Neural cell (in vitro differentiated cells): ENCODE measurements around the gene SWAP70. TPM values are rescaled to one million over a fixed set of nuclear protein-coding genes. Genes with fewer than 3 reads are reported as not detected.

Experiments used
- H2AFZ ChIP-seq: fragments of 200-600, 300-800 bp; sonication (generic), shearing (Covaris generic); 2 replicates; pipeline ENCODE4 v1.6.0; 2014; ENCODE audit warnings: low read depth, mild to moderate bottlenecking, antibody characterized with exemption, low read length, moderate library complexity
- H3F3A ChIP-seq: fragments of 200-600 bp; shearing (Covaris generic); 2 replicates; pipeline ENCODE4 v1.6.1; 2016; ENCODE audit warnings: mild to moderate bottlenecking, moderate library complexity, mixed read lengths, antibody characterized with exemption, low read length; ENCODE audit not compliant: insufficient read depth, poor library complexity, severe bottlenecking
- H3K27ac ChIP-seq: fragments of 200-600, 300-800 bp; sonication (generic), shearing (Covaris generic); 2 replicates; pipeline ENCODE4 v1.5.1; 2014; ENCODE audit warnings: mild to moderate bottlenecking, low read length, moderate library complexity
- H3K27me3 ChIP-seq: fragments of 300-800, 200-600 bp; sonication (generic), shearing (Covaris generic); 2 replicates; pipeline ENCODE4 v1.6.0; 2014; ENCODE audit warnings: mild to moderate bottlenecking, low read depth, low read length, moderate library complexity; ENCODE audit not compliant: insufficient read depth
- H3K36me3 ChIP-seq: fragments of 300-800, 200-600 bp; sonication (generic), shearing (Covaris generic); 2 replicates; pipeline ENCODE4 v1.5.1; 2014; ENCODE audit warnings: mild to moderate bottlenecking, antibody characterized with exemption, low read length, moderate library complexity; ENCODE audit not compliant: insufficient read depth
- H3K4me2 ChIP-seq: fragments of 300-800, 200-600 bp; sonication (generic), shearing (Covaris generic); 2 replicates; pipeline ENCODE4 v1.6.0; 2014; ENCODE audit warnings: mild to moderate bottlenecking, low read length
- H3K4me3 ChIP-seq: fragments of 300-800, 200-600 bp; sonication (generic), shearing (Covaris generic); 2 replicates; pipeline ENCODE4 v1.5.1; 2014; ENCODE audit warnings: mild to moderate bottlenecking, low read length, moderate library complexity
- H3K79me2 ChIP-seq: fragments of 200-600 bp; shearing (Covaris generic); replicated peaks from 2 replicates; pipeline ENCODE4 v1.6.0; 2014; ENCODE audit warnings: mild to moderate bottlenecking, low read length, moderate library complexity; ENCODE audit not compliant: insufficient read depth
- H3K9ac ChIP-seq: fragments of 300-800, 200-600 bp; sonication (generic), shearing (Covaris generic); 2 replicates; pipeline ENCODE4 v1.6.1; 2016; ENCODE audit warnings: mild to moderate bottlenecking, low read length, mixed read lengths
- H3K9me2 ChIP-seq: fragments of 200-600 bp; shearing (Covaris generic); 2 replicates; pipeline ENCODE4 v1.6.1; 2016; ENCODE audit warnings: mild to moderate bottlenecking, low read length, mixed read lengths; ENCODE audit not compliant: insufficient read depth
- H3K9me3 ChIP-seq: fragments of 200-600, 300-800 bp; sonication (generic), shearing (Covaris generic); 2 replicates; pipeline ENCODE4 v1.6.1; 2016; ENCODE audit warnings: mild to moderate bottlenecking, mixed run types, low read length, moderate library complexity, mixed read lengths
- H4K20me1 ChIP-seq: fragments of 200-600 bp; shearing (Covaris generic); 2 replicates; pipeline ENCODE4 v1.6.1; 2016; ENCODE audit warnings: mild to moderate bottlenecking, mixed run types; ENCODE audit not compliant: insufficient read depth
- EP300 ChIP-seq: fragments of 450-650 bp; conservative IDR thresholded peaks from 2 replicates; pipeline ENCODE4 v1.6.1; 2014; ENCODE audit warnings: antibody characterized with exemption, mild to moderate bottlenecking, moderate library complexity; ENCODE audit not compliant: poor library complexity, severe bottlenecking
- EZH2 ChIP-seq: fragments of 200-600, 300-800 bp; shearing (Covaris generic), sonication (generic); IDR thresholded peaks from 2 replicates; pipeline ENCODE4 v1.6.1; 2014; ENCODE audit warnings: antibody characterized with exemption, low read length, borderline replicate concordance, mild to moderate bottlenecking; ENCODE audit not compliant: insufficient read depth, poor library complexity, severe bottlenecking
- MXI1 ChIP-seq: fragments of 450-650 bp; conservative IDR thresholded peaks from 2 replicates; pipeline ENCODE4 v1.6.1; 2014; ENCODE audit warnings: antibody characterized with exemption, mild to moderate bottlenecking; ENCODE audit not compliant: poor library complexity, severe bottlenecking
- POLR2AphosphoS5 ChIP-seq: IDR thresholded peaks from 2 replicates; pipeline ENCODE4 v1.6.1; 2012
- RAD21 ChIP-seq: fragments of 450-650 bp; conservative IDR thresholded peaks from 2 replicates; pipeline ENCODE4 v1.6.1; 2014; ENCODE audit warnings: antibody characterized with exemption, mild to moderate bottlenecking, moderate library complexity
- SMC3 ChIP-seq: fragments of 450-650 bp; conservative IDR thresholded peaks from 2 replicates; pipeline ENCODE4 v1.6.1; 2014; ENCODE audit warnings: antibody characterized with exemption, mild to moderate bottlenecking, moderate library complexity; ENCODE audit not compliant: poor library complexity
- TAF1 ChIP-seq: IDR thresholded peaks from 2 replicates; pipeline ENCODE4 v1.6.1; 2012; ENCODE audit warnings: low read depth
- polyA plus RNA-seq: library from polyadenylated mRNA; depleted of rRNA; stranded (reverse); fragments of >200 nt; gene quantifications from 2 replicates; pipeline ENCODE4 v1.2.3, GENCODE V29; 2014
- TF ChIP-seq, protein P1 (sequence below): fragments of 450-650 bp; IDR thresholded peaks from 2 replicates; pipeline ENCODE4 v1.5.1; 2014; ENCODE audit warnings: antibody characterized with exemption, mild to moderate bottlenecking, moderate library complexity; ENCODE audit not compliant: poor library complexity, severe bottlenecking
- TF ChIP-seq, protein P2 (sequence below): IDR thresholded peaks from 2 replicates; pipeline ENCODE4 v1.6.1; 2012; ENCODE audit warnings: borderline replicate concordance

Gene SWAP70
- polyA plus RNA-seq, 1 donor from 2014 or later: 1.4 TPM

DNA sequence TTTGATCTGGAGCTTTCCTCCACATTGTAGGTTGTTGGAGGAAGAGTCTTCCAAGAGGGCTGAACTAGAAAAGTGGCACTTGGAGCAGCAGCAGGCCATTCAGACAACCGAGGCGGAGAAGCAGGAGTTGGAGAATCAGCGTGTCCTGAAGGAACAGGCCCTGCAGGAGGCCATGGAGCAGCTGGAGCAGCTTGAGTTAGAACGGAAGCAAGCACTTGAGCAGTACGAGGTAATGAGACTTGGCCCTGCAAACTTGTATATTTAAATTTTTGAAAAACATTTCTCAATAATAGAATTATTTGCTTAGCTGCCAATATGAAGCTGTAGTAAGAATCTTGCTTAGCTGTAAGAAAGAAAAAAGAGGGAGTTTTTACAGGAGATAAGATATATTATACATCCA, 84.0 kb downstream of the SWAP70 start:
- no peak overlapping the region for H3K9ac ChIP-seq
- no peaks in the 10 kb centered on the region for H3K36me3 ChIP-seq
- no peak overlapping the region for H3K4me3 ChIP-seq
- H3K27me3 ChIP-seq: no peaks in the 10 kb centered on the region
- no peak overlapping the region for H3K27ac ChIP-seq
- H3K9me3 ChIP-seq: no peaks in the 10 kb centered on the region
- H3K4me2 ChIP-seq: no peak overlapping the region
- H3F3A ChIP-seq: no peaks in the 10 kb centered on the region
- no peaks in the 10 kb centered on the region for H4K20me1 ChIP-seq
- no peak overlapping the region for H2AFZ ChIP-seq
- TF ChIP-seq EP300 (no peak), EZH2 (no peak), RAD21 (no peak), TAF1 (no peak), MXI1 (no peak), POLR2AphosphoS5 (no peak), SMC3 (no peak)
- TF ChIP-seq, protein P1, sequence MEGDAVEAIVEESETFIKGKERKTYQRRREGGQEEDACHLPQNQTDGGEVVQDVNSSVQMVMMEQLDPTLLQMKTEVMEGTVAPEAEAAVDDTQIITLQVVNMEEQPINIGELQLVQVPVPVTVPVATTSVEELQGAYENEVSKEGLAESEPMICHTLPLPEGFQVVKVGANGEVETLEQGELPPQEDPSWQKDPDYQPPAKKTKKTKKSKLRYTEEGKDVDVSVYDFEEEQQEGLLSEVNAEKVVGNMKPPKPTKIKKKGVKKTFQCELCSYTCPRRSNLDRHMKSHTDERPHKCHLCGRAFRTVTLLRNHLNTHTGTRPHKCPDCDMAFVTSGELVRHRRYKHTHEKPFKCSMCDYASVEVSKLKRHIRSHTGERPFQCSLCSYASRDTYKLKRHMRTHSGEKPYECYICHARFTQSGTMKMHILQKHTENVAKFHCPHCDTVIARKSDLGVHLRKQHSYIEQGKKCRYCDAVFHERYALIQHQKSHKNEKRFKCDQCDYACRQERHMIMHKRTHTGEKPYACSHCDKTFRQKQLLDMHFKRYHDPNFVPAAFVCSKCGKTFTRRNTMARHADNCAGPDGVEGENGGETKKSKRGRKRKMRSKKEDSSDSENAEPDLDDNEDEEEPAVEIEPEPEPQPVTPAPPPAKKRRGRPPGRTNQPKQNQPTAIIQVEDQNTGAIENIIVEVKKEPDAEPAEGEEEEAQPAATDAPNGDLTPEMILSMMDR: no peak
- TF ChIP-seq, protein P2, sequence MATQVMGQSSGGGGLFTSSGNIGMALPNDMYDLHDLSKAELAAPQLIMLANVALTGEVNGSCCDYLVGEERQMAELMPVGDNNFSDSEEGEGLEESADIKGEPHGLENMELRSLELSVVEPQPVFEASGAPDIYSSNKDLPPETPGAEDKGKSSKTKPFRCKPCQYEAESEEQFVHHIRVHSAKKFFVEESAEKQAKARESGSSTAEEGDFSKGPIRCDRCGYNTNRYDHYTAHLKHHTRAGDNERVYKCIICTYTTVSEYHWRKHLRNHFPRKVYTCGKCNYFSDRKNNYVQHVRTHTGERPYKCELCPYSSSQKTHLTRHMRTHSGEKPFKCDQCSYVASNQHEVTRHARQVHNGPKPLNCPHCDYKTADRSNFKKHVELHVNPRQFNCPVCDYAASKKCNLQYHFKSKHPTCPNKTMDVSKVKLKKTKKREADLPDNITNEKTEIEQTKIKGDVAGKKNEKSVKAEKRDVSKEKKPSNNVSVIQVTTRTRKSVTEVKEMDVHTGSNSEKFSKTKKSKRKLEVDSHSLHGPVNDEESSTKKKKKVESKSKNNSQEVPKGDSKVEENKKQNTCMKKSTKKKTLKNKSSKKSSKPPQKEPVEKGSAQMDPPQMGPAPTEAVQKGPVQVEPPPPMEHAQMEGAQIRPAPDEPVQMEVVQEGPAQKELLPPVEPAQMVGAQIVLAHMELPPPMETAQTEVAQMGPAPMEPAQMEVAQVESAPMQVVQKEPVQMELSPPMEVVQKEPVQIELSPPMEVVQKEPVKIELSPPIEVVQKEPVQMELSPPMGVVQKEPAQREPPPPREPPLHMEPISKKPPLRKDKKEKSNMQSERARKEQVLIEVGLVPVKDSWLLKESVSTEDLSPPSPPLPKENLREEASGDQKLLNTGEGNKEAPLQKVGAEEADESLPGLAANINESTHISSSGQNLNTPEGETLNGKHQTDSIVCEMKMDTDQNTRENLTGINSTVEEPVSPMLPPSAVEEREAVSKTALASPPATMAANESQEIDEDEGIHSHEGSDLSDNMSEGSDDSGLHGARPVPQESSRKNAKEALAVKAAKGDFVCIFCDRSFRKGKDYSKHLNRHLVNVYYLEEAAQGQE: no peak
- no peaks in the 10 kb centered on the region for H3K79me2 ChIP-seq
- H3K9me2 ChIP-seq: no peaks in the 10 kb centered on the region

DNA sequence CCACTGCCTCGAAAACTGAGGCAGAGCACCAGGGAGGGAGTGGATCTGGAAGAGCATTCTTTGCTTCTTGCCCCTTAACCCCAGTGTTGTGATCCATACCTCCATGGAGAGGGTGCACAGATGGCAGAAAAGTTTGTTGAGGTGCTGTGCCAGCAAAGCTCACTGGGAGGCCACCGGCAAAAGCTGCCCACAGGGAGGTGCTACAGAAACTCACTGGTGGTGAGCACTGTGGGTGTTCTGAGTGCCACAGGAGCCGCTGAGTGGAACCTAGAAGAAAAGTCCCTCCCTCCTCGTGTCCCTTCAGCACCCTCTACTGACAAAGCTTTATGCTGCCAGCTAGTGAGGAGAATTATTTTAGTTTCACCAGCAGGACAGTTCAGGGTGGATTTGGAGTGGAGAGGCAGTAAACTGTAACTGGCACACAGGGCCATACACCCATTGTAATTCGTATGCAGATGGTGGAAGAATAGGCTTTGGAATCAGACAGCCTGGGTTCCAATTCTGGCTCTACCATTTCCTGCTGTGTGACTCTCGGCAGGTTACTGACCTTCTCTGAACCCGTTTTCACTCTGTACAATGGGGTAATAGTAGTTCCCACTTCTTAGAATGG, 84.6 kb downstream of the SWAP70 start:
- no peaks in the 10 kb centered on the region for H3K79me2 ChIP-seq
- H3F3A ChIP-seq: no peaks in the 10 kb centered on the region
- no peak overlapping the region for H3K27ac ChIP-seq
- no peak overlapping the region for H2AFZ ChIP-seq
- no peaks in the 10 kb centered on the region for H4K20me1 ChIP-seq
- H3K4me2 ChIP-seq: no peak overlapping the region
- no peak overlapping the region for H3K4me3 ChIP-seq
- H3K27me3 ChIP-seq: no peaks in the 10 kb centered on the region
- no peaks in the 10 kb centered on the region for H3K9me3 ChIP-seq
- H3K9me2 ChIP-seq: no peaks in the 10 kb centered on the region
- no peak overlapping the region for H3K9ac ChIP-seq
- TF ChIP-seq, protein P2: no peak
- TF ChIP-seq EP300 (no peak), RAD21 (no peak), POLR2AphosphoS5 (no peak), EZH2 (no peak), TAF1 (no peak), MXI1 (no peak), SMC3 (no peak)
- TF ChIP-seq, protein P1: no peak
- no peaks in the 10 kb centered on the region for H3K36me3 ChIP-seq
